AG04449 (cell line): ENCODE measurements around the gene RANBP10.

Source experiments
- CTCF ChIA-PET: fragments of 350-600 bp; formaldehyde crosslinking; extraction: SDS; loops from one replicate; lab custom pipeline; 2021; ENCODE audit warnings: antibody characterized with exemption; lab: Yijun Ruan, JAX
- POLR2A ChIA-PET: fragments of 400-600, 350-600 bp; formaldehyde crosslinking; extraction: SDS; loops from one replicate; lab custom pipeline; 2020; ENCODE audit warnings: antibody characterized with exemption, inconsistent platforms; lab: Yijun Ruan, JAX
- DNase-seq: peaks from one replicate; pipeline ENCODE4 v3.0.0-alpha.2; 2010; ENCODE audit warnings: low read depth, low spot score
- H3K4me3 ChIP-seq: 2 replicates; pipeline ENCODE4 v1.5.1; 2011; ENCODE audit warnings: low read depth, mild to moderate bottlenecking, control low read depth, low read length
- CTCF ChIP-seq: IDR thresholded peaks from one replicate; pipeline ENCODE4 v1.5.1; 2011; ENCODE audit warnings: mild to moderate bottlenecking, moderate library complexity, low read length, control low read depth, inconsistent platforms; ENCODE audit not compliant: insufficient read depth; ENCODE audit errors: missing control alignments

Gene RANBP10

DNA sequence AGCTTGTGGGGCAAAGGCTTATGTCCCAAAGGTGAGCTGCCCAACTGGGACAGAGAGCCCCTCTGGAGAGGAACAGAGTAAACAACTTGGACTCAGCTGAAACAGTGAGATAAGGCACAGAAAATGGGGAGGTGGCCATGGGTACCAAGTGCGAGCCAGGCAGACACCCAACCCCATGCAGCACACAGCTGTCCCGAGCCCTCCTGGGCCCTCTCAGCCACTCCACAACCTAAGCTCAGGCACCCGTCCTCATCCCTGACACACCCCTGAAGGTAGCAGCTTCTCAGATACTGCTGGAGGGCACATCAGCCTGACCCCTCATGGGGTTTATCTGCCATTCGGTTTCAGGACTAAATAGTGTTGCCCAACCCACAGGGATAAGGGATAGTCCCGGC, 82.5 kb downstream of the RANBP10 start:
- no peak for TF ChIP-seq CTCF
- H3K4me3 ChIP-seq = no peak overlapping the region
- ChIA-PET POLR2A (no interaction called here), CTCF (interaction anchor here (1.2 kb wide), 1 partner anchor 93 kb away, joined by 4 read pairs; no protein-coding TSS in a partner anchor)
- no peak for DNase-seq

DNA sequence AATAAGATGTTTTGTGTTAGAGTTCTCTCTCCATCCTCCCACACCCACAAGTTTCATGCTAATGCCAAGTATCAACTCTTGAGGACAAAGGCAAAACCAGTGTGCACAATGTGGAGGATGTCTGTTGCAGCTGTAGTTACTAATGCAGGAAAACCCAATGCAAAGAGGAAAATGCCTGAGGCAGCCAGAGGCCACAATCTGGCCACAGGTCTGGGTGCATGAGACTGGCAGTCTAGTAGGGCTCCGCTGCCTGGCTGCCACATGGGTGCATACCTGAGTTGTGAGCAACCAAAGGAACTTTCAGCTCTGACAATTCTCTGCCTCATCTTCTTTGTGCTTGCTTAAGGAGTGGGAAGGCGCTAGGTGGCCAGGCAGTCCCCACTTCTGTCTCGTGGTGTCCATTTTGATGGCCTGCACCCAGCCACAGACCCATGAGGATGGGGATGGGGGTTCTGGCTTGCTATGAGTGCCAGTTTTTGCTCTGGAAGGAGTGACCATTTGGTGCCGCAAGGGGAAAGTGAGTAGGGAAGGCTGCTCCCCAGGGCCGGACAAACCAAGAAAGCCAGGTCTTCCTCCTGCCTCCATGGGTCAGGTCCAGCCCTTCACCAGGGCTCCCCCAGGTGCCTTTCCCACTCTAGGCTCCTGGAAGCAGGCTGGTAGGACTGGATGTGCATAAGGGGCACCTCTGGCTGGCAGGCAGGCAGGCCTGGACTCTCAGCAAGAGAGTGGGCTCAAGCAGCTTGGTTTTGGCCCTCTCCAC, 83.0 kb downstream of the RANBP10 start:
- TF ChIP-seq CTCF = no peak
- ChIA-PET CTCF (interaction anchor here (1.2 kb wide), 1 partner anchor 93 kb away, joined by 4 read pairs; no protein-coding TSS in a partner anchor), POLR2A (no interaction called here)
- no peak overlapping the region for H3K4me3 ChIP-seq
- peak; percentile 42 for DNase-seq

DNA sequence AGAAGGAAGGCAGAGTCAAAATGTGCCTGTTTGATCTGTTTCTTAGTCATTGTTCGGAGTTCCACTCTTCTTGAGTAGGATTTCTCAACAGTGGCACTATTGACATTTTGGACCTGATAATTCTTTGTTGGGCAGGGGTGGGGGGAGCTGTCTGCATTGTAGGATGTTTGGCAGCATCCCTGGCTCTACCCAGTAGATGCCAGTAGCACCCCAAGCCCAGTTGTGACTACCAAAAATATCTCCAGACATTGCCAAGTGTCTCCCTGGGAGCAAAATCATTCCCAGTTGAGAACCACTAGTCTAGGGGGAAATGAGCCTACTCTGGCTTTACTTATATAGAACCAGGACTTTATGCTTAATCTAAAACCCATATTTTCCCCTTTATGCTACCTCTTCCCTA, 86.1 kb downstream of the RANBP10 start:
- peak overlapping the region; percentile 89; the same call in 1 of the 2 replicates for H3K4me3 ChIP-seq
- POLR2A ChIA-PET = no interaction called here
- CTCF ChIA-PET = interaction anchor here (0.5 to 1.9 kb wide), 2 partner anchors 52 to 116 kb away, joined by 3 to 5 read pairs; no protein-coding TSS in a partner anchor
- TF ChIP-seq CTCF = no peak
- DNase-seq = no peak

DNA sequence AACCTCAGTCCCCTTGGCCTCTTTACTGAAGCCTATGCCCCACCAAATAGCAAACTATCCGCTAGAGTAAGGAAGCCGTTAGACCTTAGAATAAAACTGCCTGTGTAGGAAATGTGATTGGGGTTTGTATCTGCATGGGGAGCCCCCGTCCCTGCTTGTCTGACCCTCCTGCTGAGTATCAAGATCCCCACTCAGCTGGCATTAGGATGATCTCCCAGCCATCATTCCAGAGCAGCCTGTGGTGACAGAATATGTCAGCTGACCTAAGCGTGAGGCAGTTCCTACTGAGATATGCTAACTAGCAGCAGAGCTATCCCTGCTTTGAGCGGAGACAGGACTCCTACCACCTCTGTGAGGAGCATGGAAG, 86.6 kb downstream of the RANBP10 start:
- ChIA-PET POLR2A (interaction anchor here (0.6 to 1.0 kb wide), 4 partner anchors 8 to 155 kb away, joined by 3 to 5 read pairs (median 4); partner anchors contain the start of genes RANBP10 and TSNAXIP1), CTCF (interaction anchor here (0.5 to 1.6 kb wide), 4 partner anchors 97 to 199 kb away, joined by 3 to 9 read pairs (median 4); no protein-coding TSS in a partner anchor)
- peak overlapping the region; percentile 89 for H3K4me3 ChIP-seq
- no peak for TF ChIP-seq CTCF
- DNase-seq = peak; percentile 26

DNA sequence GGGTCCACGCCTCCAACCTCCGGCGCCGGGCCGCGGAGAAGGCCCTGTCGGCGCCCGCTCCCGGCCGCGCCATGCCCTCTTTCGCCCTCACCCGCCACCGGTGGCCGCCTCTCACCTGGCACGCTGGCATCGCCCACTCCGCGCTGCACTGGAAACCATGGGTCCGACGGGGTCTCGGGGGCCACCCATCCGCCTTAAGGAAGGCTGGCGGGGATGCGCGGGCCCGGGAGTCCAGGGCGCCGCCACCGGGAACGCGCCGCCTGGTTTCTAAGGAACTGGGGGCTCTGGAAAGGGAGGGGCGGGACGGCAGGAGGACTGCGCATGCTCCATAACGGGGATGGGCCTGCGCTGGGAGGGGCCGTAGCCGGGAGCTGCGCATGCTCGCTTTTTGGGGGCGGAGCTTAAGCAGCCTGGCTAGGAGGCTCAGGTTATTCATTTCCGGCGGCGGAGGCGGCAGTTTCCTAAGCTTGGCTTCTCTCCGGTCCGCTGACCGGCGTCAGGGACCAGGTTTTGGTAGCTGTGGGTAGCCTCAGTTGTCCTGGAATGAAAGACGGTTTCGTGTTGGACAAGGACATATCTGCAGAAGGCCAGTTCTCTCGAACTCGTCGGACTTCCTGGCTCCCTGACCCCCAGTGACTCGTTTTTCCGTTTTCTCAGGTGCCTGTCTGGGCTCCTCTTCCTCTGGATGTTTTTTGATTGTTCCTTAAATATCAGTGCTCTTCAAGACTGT, 87.1 kb downstream of the RANBP10 start, which contains the start of gene GFOD2:
GFOD2 (minus strand) TSS at position 269 of the 730 bp plus-strand sequence. CDS start 33,601 bp downstream, outside the sequence.
- POLR2A ChIA-PET = interaction anchor here (0.6 to 1.0 kb wide), 4 partner anchors 9 to 155 kb away, joined by 3 to 5 read pairs (median 4); partner anchors contain the start of genes RANBP10 and TSNAXIP1
- no peak for TF ChIP-seq CTCF
- peak within 1 kb of the TSS; percentile 89 for H3K4me3 ChIP-seq
- peak; percentile 44 for DNase-seq
- CTCF ChIA-PET = interaction anchor here (1.1 to 1.6 kb wide), 3 partner anchors 97 to 198 kb away, joined by 3 to 9 read pairs (median 5); no protein-coding TSS in a partner anchor
